Cardiac fibroblast (primary cell): ENCODE data around the gene ITIH1.
A peak's percentile ranks its signal among the peaks of the same experiment; 100 is the strongest.

Experiments
- DNase-seq, 2 donors: peaks; one replicate each; pipeline versions ENCODE4 v3.0.0 to v3.0.0-alpha.2; 2010; ENCODE audit warnings: low read depth in 2 of 2
- H3K4me3 ChIP-seq, 2 donors: replicated peaks in 1 of 2; 1 replicate in 1 of 2; 2 replicates in 1 of 2; pipeline ENCODE4 v1.5.1; 2011; ENCODE audit warnings: low read depth in 2 of 2, low read length in 2 of 2, mild to moderate bottlenecking in 2 of 2, moderate library complexity in 1 of 2
- TF ChIP-seq, protein P1 (sequence below): IDR thresholded peaks from one replicate; pipeline ENCODE4 v1.5.1; 2011; ENCODE audit warnings: low read depth, mild to moderate bottlenecking, low read length, inconsistent platforms

Gene ITIH1

DNA sequence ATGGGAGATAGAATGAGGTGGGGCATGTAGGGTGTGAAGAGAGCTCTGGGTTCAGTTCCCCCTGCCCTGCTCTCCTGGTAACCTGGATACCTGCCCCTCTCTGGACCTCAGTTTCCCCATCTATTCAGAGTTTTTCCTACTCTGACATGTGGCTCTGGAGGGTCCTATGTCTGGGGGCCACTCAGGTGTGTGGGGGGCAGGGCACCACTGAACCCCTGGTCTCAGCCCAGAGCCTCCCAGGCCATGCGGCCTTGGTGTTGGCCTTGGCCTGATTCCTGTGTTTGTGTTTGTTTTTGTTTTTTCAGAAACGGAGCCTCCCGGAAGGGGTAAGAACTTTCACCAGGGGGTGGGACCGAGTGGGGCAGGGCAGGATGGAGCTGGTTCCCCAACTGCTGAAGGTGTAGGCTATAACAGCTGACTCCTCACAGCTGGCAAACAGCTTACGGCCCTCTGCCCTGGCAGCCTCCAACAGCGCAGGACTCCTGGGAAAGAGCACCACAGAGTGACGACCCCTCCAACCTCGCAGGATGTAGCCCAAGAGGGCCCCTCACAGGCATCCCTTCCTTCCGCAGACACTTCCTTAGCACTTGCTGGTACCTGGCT is 18.0 kb downstream of the ITIH1 start:
- no peak for DNase-seq
- TF ChIP-seq, protein P1, sequence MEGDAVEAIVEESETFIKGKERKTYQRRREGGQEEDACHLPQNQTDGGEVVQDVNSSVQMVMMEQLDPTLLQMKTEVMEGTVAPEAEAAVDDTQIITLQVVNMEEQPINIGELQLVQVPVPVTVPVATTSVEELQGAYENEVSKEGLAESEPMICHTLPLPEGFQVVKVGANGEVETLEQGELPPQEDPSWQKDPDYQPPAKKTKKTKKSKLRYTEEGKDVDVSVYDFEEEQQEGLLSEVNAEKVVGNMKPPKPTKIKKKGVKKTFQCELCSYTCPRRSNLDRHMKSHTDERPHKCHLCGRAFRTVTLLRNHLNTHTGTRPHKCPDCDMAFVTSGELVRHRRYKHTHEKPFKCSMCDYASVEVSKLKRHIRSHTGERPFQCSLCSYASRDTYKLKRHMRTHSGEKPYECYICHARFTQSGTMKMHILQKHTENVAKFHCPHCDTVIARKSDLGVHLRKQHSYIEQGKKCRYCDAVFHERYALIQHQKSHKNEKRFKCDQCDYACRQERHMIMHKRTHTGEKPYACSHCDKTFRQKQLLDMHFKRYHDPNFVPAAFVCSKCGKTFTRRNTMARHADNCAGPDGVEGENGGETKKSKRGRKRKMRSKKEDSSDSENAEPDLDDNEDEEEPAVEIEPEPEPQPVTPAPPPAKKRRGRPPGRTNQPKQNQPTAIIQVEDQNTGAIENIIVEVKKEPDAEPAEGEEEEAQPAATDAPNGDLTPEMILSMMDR: no peak
- H3K4me3 ChIP-seq: no peak overlapping the region

DNA sequence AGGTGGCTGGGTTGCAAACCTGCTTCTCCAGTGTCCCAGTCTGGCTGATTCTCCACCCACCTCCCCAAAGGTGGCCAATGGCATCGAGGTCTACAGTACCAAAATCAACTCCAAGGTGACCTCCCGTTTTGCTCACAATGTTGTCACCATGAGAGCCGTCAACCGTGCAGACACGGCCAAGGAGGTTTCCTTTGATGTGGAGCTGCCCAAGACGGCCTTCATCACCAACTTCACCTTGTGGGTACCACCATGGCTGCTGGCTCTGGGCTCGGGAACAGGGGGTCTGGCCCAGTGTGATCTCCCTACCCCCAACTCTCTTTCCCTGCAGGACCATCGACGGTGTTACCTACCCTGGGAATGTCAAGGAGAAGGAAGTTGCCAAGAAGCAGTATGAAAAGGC is 19.0 kb downstream of the ITIH1 start:
- no peak overlapping the region for H3K4me3 ChIP-seq
- TF ChIP-seq, protein P1: no peak
- no peak for DNase-seq

DNA sequence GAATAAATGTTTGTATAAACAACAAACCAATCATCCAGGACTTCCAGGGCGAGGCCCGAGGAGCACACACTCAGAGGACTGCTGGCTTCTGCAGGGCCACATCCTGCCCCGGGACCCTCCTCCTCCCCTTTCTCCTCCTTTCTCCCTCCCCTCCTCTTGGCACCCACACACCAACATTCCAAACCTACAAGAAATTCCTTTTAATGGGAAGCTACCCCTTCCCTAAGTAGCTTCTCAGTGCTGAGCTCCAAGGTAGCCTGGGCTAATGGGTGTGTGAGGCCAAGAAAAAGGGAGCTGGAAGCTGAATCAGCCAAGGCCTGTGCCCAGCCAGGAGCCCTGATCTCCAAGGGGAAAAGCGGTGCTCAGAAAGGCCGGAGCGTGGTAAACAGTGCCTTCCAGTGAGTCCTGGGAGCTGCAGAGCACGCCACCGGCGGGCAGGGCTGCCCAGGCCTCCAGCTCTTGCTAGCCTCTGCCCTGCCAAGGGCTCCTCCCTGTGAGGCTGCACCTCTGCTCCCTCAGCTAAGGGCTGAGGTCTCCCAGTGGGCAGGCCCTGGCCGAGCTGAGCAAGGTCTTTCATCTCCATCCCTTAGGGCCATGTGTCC is 21.1 kb downstream of the ITIH1 start:
- TF ChIP-seq, protein P1: no peak
- peak in 1 of 2 donors; percentile 26 for DNase-seq
- H3K4me3 ChIP-seq: no peak overlapping the region

DNA sequence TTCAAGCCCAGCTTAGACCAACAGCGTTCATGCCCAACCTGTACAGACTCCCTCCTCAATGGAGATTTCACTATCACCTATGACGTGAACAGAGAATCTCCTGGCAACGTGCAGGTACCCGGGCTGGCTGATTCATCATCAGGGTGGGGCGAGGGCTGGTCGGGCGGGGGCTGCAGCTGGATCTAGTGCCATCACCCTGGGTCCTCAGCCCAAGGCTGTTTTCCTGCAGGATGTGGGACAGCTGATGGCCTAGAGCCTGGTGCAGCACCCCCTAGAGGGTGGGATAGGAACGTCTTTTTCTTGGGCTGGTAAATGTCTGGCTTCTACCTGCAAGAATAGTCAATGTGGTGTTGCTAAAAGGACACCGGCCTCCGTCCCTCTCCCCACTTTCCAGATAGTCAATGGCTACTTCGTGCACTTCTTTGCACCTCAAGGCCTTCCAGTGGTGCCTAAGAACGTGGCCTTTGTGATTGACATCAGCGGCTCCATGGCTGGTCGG is 21.6 kb downstream of the ITIH1 start:
- H3K4me3 ChIP-seq: no peak overlapping the region
- peak in 1 of 2 donors; percentile 13 for DNase-seq
- TF ChIP-seq, protein P1: peak; percentile 50

DNA sequence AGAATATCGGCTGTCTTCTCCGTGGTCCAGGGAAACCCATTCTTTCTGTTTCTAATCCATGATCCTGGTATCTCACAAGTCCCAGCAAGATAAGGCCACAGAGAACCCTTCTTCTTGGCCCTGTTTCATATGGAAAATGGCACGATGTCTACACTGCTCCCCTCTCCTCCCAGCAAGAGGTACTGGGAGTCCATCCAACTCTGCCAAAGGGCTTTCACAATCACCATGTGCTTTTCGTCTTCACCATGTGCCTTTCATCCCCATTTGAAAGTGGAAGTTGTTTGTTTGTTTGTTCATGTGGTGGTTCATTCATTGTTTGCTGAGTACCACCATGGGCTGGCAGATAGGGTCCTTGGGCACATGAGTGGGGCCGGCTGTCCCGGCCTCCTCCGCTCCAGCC is 22.7 kb downstream of the ITIH1 start:
- TF ChIP-seq, protein P1: no peak
- no peak overlapping the region for H3K4me3 ChIP-seq
- peak; percentile 5 to 58 for DNase-seq

DNA sequence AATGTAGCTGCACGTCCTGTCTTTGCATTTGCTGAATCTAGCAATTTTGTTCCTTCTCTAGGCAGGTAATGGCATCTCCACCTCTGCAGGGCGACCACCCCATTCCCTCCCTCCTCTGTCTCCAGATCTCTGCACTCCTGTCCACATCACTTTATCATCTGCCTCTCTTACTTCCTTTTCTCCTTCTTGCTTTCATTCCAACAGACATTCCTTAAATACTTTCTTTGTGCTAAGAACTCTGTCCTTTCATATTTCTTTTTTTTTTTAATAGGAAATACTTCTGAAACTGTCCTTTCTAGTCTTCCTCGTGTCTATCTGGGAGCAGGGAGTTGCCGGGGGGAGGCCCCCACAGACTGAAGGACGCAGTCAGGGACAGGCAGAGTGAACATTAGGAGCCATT is 24.4 kb downstream of the ITIH1 start:
- peak in 1 of 2 donors; percentile 12 for DNase-seq
- H3K4me3 ChIP-seq: no peak overlapping the region
- TF ChIP-seq, protein P1: no peak
